HG03103 (cell line): ENCODE results near the gene PCDHGB7.
"Not testable (repeated sequence)": the region's sequence is repeated elsewhere in the genome, so short reads cannot be mapped to it uniquely, and the experiment has no call there.

Experiments
- ATAC-seq: cut with Tn5 transposase; IDR thresholded peaks from one replicate; pipeline ENCODE4 v1.9.1; 2021; ENCODE audit warnings: low read depth; ENCODE audit not compliant: unreplicated experiment

Gene PCDHGB7

GRCh38 chr5:141417494-141418172 is at the start of gene PCDHGB7:
Gene PCDHGB7 (plus strand): TSS chr5:141417677. CDS start chr5:141417860, 183 bp downstream.
- peak; percentile 80 for ATAC-seq

- peak; percentile 90 for ATAC-seq
Measured at GRCh38 chr5:141369994-141370848, 47.3 kb upstream of the PCDHGB7 start, which contains the start of gene PCDHGB3. Gene PCDHGB3 (plus strand): TSS chr5:141370242. CDS start chr5:141370395, 153 bp downstream.

GRCh38 chr5:141371572-141372475 is 45.7 kb upstream of the PCDHGB7 start:
- no peak for ATAC-seq

- ATAC-seq = no peak
Measured at GRCh38 chr5:141373673-141374317, 43.7 kb upstream of the PCDHGB7 start, which contains the start of gene PCDHGA6. Gene PCDHGA6 (plus strand): TSS chr5:141373891. CDS start chr5:141374084, 193 bp downstream.

- no peak for ATAC-seq
Measured at GRCh38 chr5:141374627-141375026, 42.9 kb upstream of the PCDHGB7 start.

GRCh38 chr5:141375444-141376155 is 41.9 kb upstream of the PCDHGB7 start:
- ATAC-seq = not testable (repeated sequence)

GRCh38 chr5:141382469-141383294 is 34.8 kb upstream of the PCDHGB7 start, which contains the start of gene PCDHGA7:
Gene PCDHGA7 (plus strand): TSS chr5:141382742. CDS start chr5:141382900, 158 bp downstream.
- no peak for ATAC-seq

- ATAC-seq = no peak
Measured at GRCh38 chr5:141383345-141383744, 34.1 kb upstream of the PCDHGB7 start.

- ATAC-seq = no peak
Measured at GRCh38 chr5:141384471-141385267, 32.8 kb upstream of the PCDHGB7 start.

GRCh38 chr5:141387557-141388311 is 29.7 kb upstream of the PCDHGB7 start, which contains the start of gene PCDHGB4:
Gene PCDHGB4 (plus strand): TSS chr5:141387698. CDS start chr5:141387885, 187 bp downstream.
- peak; percentile 51 for ATAC-seq

GRCh38 chr5:141388661-141389060 is 28.8 kb upstream of the PCDHGB7 start:
- ATAC-seq = no peak

- no peak for ATAC-seq
Measured at GRCh38 chr5:141389153-141390042, 28.1 kb upstream of the PCDHGB7 start.

- ATAC-seq = no peak
Measured at GRCh38 chr5:141392429-141393198, 24.9 kb upstream of the PCDHGB7 start, which contains the start of gene PCDHGA8. Gene PCDHGA8 (plus strand): TSS chr5:141392633. CDS start chr5:141392814, 181 bp downstream.

GRCh38 chr5:141393267-141393666 is 24.2 kb upstream of the PCDHGB7 start:
- no peak for ATAC-seq
